GM23338 (cell line): ENCODE results near the gene HMCN2. TPM values are rescaled to one million over a fixed set of nuclear protein-coding genes. Genes with fewer than 3 reads are reported as not detected.

ENCODE experiments used
- ATAC-seq: fragments of 200-7000 bp; cut with Tn5 transposase; 3 replicates; pipeline ENCODE4 v1.9.1; 2020
- DNase-seq: peaks from one replicate; pipeline ENCODE4 v3.0.0-alpha.2; 2015; ENCODE audit warnings: low spot score
- H2AFZ ChIP-seq: fragments of 200-600 bp; sonication (generic); 2 replicates; pipeline ENCODE4 v1.8.0; 2016; ENCODE audit warnings: antibody characterized with exemption, mild to moderate bottlenecking, moderate library complexity
- H3F3A ChIP-seq: fragments of 200-600 bp; sonication (generic); replicated peaks from 2 replicates; pipeline ENCODE4 v1.8.0; 2017; ENCODE audit warnings: antibody characterized with exemption, mixed run types, low read depth
- H3K27ac ChIP-seq: fragments of 200-600 bp; sonication (generic); 2 replicates; pipeline ENCODE4 v1.6.1; 2016; ENCODE audit warnings: low read depth
- H3K27me3 ChIP-seq: fragments of 200-600 bp; sonication (generic); 2 replicates; pipeline ENCODE4 v1.8.0; 2016; ENCODE audit warnings: mild to moderate bottlenecking, mixed run types, moderate library complexity; ENCODE audit not compliant: insufficient read depth
- H3K36me3 ChIP-seq: fragments of 200-600 bp; sonication (generic); 2 replicates; pipeline ENCODE4 v1.8.0; 2016; ENCODE audit warnings: mild to moderate bottlenecking; ENCODE audit not compliant: insufficient read depth
- H3K4me1 ChIP-seq: fragments of 200-600 bp; sonication (generic); 2 replicates; pipeline ENCODE4 v1.8.0; 2016; ENCODE audit warnings: mild to moderate bottlenecking, moderate library complexity; ENCODE audit not compliant: insufficient read depth
- H3K4me2 ChIP-seq: fragments of 200-600 bp; sonication (generic); 2 replicates; pipeline ENCODE4 v1.7.1; 2017; ENCODE audit warnings: mixed run types
- H3K4me3 ChIP-seq: fragments of 200-600 bp; sonication (generic); 2 replicates; pipeline ENCODE4 v1.6.1; 2016; ENCODE audit warnings: mixed run types
- H3K79me2 ChIP-seq: fragments of 200-600 bp; sonication (generic); replicated peaks from 2 replicates; pipeline ENCODE4 v1.8.0; 2017; ENCODE audit warnings: mild to moderate bottlenecking; ENCODE audit not compliant: insufficient read depth
- H3K9me2 ChIP-seq: fragments of 200-600 bp; sonication (generic); 2 replicates; pipeline ENCODE4 v1.8.0; 2017; ENCODE audit not compliant: insufficient read depth
- H4K20me1 ChIP-seq: fragments of 200-600 bp; sonication (generic); replicated peaks from 2 replicates; pipeline ENCODE4 v1.8.0; 2017; ENCODE audit warnings: mild to moderate bottlenecking; ENCODE audit not compliant: insufficient read depth
- H3K27ac Mint-ChIP-seq: 2 replicates; pipeline ENCODE4 v1.8.0; 2020; ENCODE audit warnings: inconsistent platforms, mild to moderate bottlenecking, moderate library complexity, mixed read lengths
- H3K27me3 Mint-ChIP-seq: 3 replicates; pipeline ENCODE4 v1.8.0; 2022; ENCODE audit warnings: low read depth, mild to moderate bottlenecking, moderate library complexity, mixed read lengths, inconsistent platforms; ENCODE audit not compliant: insufficient read depth, poor library complexity
- H3K36me3 Mint-ChIP-seq: 3 replicates; pipeline ENCODE4 v1.8.0; 2021; ENCODE audit warnings: low read depth, mild to moderate bottlenecking, inconsistent platforms, moderate library complexity, mixed read lengths
- H3K4me1 Mint-ChIP-seq: 3 replicates; pipeline ENCODE4 v1.8.0; 2020; ENCODE audit warnings: mild to moderate bottlenecking, inconsistent platforms, mixed read lengths
- H3K4me3 Mint-ChIP-seq: 3 replicates; pipeline ENCODE4 v1.8.0; 2021; ENCODE audit warnings: moderate library complexity, mild to moderate bottlenecking, inconsistent platforms, mixed read lengths
- H3K9me3 Mint-ChIP-seq: 3 replicates; pipeline ENCODE4 v1.8.0; 2020; ENCODE audit warnings: moderate library complexity, mild to moderate bottlenecking, inconsistent platforms, mixed read lengths
- CTCF ChIP-seq, 2 experiments: fragments of 200-600 bp in 1 of 2; sonication (generic) in 1 of 2; conservative IDR thresholded peaks; 2 replicates each; pipeline versions ENCODE4 v1.5.1 to v1.6.1; 2016 to 2017; ENCODE audit warnings: antibody characterized with exemption in 2 of 2, low read depth in 2 of 2, mild to moderate bottlenecking in 2 of 2, moderate library complexity in 1 of 2
- ETS1 ChIP-seq: IDR thresholded peaks from 2 replicates; pipeline ENCODE4 v1.6.1; 2016; ENCODE audit warnings: antibody characterized with exemption
- EZH2 ChIP-seq: fragments of 200-600 bp; sonication (generic); IDR thresholded peaks from one replicate; pipeline ENCODE4 v1.8.0; 2017; ENCODE audit warnings: antibody characterized with exemption, mild to moderate bottlenecking, low read depth; ENCODE audit not compliant: unreplicated experiment
- EZH2phosphoT487 ChIP-seq: fragments of 200-600 bp; sonication (generic); IDR thresholded peaks from one replicate; pipeline ENCODE4 v1.8.1; 2018; ENCODE audit warnings: antibody characterized with exemption; ENCODE audit not compliant: unreplicated experiment
- JUNB ChIP-seq: IDR thresholded peaks from one replicate; pipeline ENCODE4 v1.6.1; 2016; ENCODE audit warnings: antibody characterized with exemption; ENCODE audit not compliant: unreplicated experiment
- NANOG ChIP-seq: IDR thresholded peaks from 2 replicates; pipeline ENCODE4 v1.6.1; 2016; ENCODE audit warnings: antibody characterized with exemption, borderline replicate concordance
- POLR2AphosphoS5 ChIP-seq: IDR thresholded peaks from 2 replicates; pipeline ENCODE4 v1.6.1; 2016; ENCODE audit warnings: antibody characterized with exemption, low read depth
- STAT1 ChIP-seq: IDR thresholded peaks from one replicate; pipeline ENCODE4 v1.6.1; 2016; ENCODE audit warnings: antibody characterized with exemption; ENCODE audit not compliant: unreplicated experiment
- ZNF114 ChIP-seq: fragments of 250-450 bp; sonication (Bioruptor Pico); IDR thresholded peaks from 2 replicates; pipeline ENCODE4 v1.5.0; 2020; ENCODE audit warnings: mild to moderate bottlenecking, moderate library complexity
- ZNF331 ChIP-seq: fragments of 250-450 bp; sonication (Bioruptor Pico); IDR thresholded peaks from 2 replicates; pipeline ENCODE4 v1.5.0; 2020; ENCODE audit warnings: low read depth, mild to moderate bottlenecking, moderate library complexity
- ZNF462 ChIP-seq: fragments of 250-450 bp; sonication (Bioruptor Pico); IDR thresholded peaks from 2 replicates; pipeline ENCODE4 v1.5.0; 2020; ENCODE audit warnings: mild to moderate bottlenecking, moderate library complexity
- polyA plus RNA-seq: library from polyadenylated mRNA; unstranded; fragments of >200 nt; fragmentation: Nextera tagmentation; extraction: Ambion mirVana; gene quantifications from 2 replicates; pipeline ENCODE4 v1.2.1, GENCODE V29; 2016
- total RNA-seq: library from RNA; depleted of rRNA; stranded (reverse); fragments of >200 nt; shearing (Covaris generic); gene quantifications from 2 replicates; pipeline ENCODE4 v1.2.3, GENCODE V29; 2014
- TF ChIP-seq, protein P1 (sequence below): IDR thresholded peaks from one replicate; pipeline ENCODE4 v1.6.1; 2018; ENCODE audit warnings: antibody characterized with exemption; ENCODE audit not compliant: unreplicated experiment

HMCN2 gene
- total and polyA plus RNA-seq, 2 experiments from 2014 or later = 1.3 to 4.7 TPM

DNA sequence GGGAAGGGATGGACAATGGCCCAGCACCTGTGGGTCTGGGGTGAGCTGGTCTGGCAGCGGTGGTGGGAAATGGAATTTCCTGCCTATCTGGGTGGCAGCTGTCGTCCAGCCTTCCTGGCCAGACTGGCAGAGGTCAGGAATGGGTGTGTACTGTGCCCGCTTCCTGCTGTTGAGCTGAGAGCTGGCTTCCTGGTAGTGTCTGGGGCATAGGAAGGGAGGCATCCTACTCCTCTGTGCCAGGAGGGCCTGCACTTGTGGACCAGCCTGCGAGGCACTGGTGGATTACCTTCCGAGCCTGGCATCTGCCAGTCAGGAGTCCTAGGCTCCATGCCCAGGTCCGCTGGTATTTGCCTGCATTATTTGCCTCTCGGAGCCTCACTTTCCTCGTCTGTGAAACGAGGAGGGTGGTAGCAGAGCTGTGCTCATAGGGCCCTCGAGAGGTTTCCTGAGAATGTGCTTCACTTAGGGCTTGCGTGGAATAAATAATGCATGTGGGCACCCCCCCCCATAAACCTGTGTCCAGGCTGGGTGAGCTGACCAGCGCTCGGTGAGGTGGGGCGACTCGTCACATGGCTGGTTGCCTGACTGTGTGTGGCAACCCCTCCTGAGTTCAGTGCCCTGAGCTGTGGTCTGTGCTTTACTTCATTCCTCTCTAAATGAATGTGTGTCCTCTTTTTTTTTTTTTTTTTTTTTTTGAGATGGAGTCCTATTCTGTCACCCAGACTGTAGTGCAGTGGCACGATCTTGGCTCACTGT is 47.7 kb downstream of the HMCN2 start:
- Mint-ChIP-seq H3K36me3 (peaks cover 17% of the 10 kb centered on the region), H3K9me3 (no peaks in the 10 kb centered on the region), H3K4me1 (peaks cover 20% of the 10 kb centered on the region), H3K27ac (no peak overlapping the region), H3K27me3 (peaks cover 2% of the 10 kb centered on the region), H3K4me3 (no peak overlapping the region)
- 0 out of 2 replicates have a peak, but pooled peaks cover 3% of the 10 kb centered on the region for H3F3A ChIP-seq
- no peaks in the 10 kb centered on the region for H3K9me2 ChIP-seq
- H3K4me3 ChIP-seq = no peak overlapping the region
- no peak overlapping the region for H3K4me2 ChIP-seq
- H4K20me1 ChIP-seq = no peaks in the 10 kb centered on the region
- TF ChIP-seq NANOG (no peak), ETS1 (no peak), ZNF331 (CRISPR knock-in tag) (no peak), ZNF462 (CRISPR knock-in tag) (no peak), POLR2AphosphoS5 (no peak), JUNB (no peak), ZNF114 (CRISPR knock-in tag) (no peak), EZH2phosphoT487 (no peak), CTCF (conservative IDR thresholded peaks at IDR 0.05; ENCODE audit: low read depth in 2 of 2) (no peak), STAT1 (no peak), EZH2 (no peak)
- TF ChIP-seq, protein P1, sequence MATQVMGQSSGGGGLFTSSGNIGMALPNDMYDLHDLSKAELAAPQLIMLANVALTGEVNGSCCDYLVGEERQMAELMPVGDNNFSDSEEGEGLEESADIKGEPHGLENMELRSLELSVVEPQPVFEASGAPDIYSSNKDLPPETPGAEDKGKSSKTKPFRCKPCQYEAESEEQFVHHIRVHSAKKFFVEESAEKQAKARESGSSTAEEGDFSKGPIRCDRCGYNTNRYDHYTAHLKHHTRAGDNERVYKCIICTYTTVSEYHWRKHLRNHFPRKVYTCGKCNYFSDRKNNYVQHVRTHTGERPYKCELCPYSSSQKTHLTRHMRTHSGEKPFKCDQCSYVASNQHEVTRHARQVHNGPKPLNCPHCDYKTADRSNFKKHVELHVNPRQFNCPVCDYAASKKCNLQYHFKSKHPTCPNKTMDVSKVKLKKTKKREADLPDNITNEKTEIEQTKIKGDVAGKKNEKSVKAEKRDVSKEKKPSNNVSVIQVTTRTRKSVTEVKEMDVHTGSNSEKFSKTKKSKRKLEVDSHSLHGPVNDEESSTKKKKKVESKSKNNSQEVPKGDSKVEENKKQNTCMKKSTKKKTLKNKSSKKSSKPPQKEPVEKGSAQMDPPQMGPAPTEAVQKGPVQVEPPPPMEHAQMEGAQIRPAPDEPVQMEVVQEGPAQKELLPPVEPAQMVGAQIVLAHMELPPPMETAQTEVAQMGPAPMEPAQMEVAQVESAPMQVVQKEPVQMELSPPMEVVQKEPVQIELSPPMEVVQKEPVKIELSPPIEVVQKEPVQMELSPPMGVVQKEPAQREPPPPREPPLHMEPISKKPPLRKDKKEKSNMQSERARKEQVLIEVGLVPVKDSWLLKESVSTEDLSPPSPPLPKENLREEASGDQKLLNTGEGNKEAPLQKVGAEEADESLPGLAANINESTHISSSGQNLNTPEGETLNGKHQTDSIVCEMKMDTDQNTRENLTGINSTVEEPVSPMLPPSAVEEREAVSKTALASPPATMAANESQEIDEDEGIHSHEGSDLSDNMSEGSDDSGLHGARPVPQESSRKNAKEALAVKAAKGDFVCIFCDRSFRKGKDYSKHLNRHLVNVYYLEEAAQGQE = no peak
- ATAC-seq (no peak), DNase-seq (no peak)
- no peak overlapping the region for H2AFZ ChIP-seq
- H3K27me3 ChIP-seq = no peaks in the 10 kb centered on the region
- H3K27ac ChIP-seq = no peak overlapping the region
- H3K4me1 ChIP-seq = no peaks in the 10 kb centered on the region
- no peaks in the 10 kb centered on the region for H3K79me2 ChIP-seq
- no peaks in the 10 kb centered on the region for H3K36me3 ChIP-seq
